GM18505 (cell line): ENCODE results near the gene C22orf39.

Source experiments
- ATAC-seq: cut with Tn5 transposase; IDR thresholded peaks from one replicate; pipeline ENCODE4 v1.9.1; 2021; ENCODE audit not compliant: unreplicated experiment
- POLR2A ChIP-seq: IDR thresholded peaks from 4 replicates; pipeline ENCODE4 v1.6.1; 2011; ENCODE audit warnings: borderline replicate concordance; ENCODE audit not compliant: insufficient read depth, insufficient read length; ENCODE audit errors: extremely low read depth

C22orf39 gene

DNA sequence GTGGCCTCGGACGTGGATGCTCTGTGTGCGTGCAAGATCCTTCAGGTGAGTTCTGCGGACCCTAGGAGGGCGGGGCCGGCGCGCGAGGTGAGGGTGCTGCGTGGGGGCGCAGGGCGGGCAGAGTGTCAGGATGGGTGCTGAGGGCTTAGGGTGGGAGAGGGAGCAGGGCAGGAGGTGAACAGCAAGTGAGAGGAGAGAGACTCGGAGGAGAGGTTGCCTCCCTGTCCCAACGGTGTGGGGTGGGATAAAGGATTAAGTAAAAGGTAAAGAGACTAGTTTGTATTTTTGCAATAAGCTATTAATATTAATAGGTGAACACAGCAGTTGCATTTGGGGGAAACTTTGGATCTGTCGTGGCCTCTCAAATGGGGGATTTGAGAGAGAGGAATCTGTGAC lies 32.7 kb upstream of the C22orf39 start:
- TF ChIP-seq POLR2A = no peak
- peak; percentile 5 for ATAC-seq

DNA sequence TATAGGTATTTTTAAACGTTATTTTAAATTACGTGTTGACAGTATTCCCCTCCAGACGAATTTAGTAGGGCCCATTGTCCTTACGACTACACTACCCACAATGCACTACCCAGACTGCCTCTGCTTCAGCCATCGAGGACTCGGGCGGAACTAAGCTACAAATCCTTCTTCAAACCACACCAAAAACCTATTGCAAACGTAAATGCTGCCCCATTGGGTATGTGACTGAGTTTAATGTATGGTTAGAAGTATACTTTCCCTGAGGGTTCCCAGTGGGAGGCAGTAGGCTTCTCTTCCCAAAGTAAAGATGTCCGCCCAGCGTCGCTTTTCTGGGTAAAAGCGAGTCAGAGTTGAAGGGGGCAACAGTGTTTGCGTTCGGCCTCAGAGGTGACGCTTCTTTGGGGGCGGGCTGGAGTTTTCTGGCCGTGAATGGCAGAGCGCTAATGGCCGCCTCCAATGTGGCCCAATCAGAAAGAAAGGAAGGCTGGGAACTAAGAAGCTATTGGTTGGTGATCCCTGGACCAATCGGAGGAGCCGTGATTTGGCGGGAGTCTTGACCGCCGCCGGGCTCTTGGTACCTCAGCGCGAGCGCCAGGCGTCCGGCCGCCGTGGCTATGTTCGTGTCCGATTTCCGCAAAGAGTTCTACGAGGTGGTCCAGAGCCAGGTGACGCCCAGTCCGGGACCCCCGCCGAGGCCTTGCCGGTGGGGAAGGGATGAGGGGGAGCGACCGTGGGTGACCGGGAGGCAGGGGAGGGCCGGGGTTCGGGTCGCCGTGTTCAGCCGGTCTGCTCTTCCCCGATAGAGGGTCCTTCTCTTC lies 32.1 kb upstream of the C22orf39 start, which contains the start of gene CDC45:
TSS of gene CDC45 (plus strand) at position 566 of the 818 bp plus-strand sequence. CDS start at position 615, 49 bp downstream.
- TF ChIP-seq POLR2A = peak; percentile 57
- ATAC-seq = peak; percentile 77

DNA sequence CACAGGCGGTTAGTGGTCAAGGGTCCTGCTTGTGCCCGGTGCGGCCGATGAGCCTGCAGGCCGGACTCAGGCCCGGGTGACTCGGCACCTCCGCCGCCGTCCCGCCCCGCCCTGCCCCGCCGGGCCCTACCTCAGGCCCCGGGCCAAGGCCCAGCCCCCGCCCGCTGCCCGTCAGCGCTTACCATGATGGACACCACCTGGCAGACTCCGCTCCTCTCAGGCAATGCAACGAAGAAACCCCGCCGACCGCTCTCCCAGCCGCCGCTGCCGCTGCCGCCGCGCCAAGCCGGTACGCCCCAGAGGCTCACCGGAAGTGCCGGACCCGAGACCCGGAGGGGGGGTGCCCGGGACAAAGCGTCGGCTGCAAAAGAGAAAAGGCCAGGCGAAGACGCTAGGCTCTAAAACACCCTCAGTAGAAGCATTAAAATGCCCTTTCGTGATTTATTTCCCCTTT lies 31.4 kb upstream of the C22orf39 start, which contains the start of gene UFD1:
TSS of gene UFD1 (minus strand) at position 293 of the 454 bp plus-strand sequence. CDS start at position 185, 108 bp downstream.
- peak; percentile 52 for ATAC-seq
- TF ChIP-seq POLR2A = peak; percentile 66

DNA sequence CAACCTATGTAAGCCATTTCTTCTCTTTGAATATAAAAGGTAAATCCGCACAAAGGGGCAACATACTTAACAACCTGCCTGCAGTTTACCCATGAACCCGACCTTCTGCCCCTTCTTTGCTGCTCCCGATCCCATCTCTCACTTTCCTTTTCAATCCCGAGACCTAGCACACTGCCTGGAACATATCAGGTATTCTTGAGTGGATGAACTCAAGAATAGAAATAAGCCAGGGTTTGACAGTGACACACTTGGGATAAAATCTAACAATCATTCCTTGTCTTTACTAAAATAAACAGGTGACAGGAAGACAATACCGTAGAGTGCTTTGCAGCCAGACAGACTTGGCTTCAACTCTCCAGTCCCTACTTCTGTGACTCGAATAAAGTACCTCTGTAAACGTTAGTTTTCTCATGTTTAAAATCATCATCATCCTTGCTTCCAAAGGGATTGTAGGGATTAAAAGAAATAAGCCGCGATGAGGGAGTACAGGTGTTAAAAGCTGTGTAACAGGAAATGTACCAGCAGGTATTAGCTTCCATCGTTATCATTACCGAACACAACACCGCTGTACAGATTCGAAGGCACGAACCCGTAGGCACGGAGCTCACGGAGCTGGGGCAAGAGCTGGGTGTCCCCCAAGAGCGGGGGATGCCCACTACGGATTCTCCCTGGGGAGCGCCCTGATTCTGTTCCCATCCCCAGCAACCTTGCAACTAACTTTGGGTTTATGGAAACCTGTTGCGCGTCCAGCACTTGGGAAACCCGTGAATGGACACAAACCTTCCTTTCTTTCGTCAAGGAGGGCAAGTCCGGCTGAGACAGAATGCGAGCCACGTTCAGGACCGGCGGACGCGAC lies 30.8 kb upstream of the C22orf39 start:
- ATAC-seq = no peak
- TF ChIP-seq POLR2A = no peak

GRCh38 chr22:19477321-19478044 lies 30.0 kb upstream of the C22orf39 start:
- TF ChIP-seq POLR2A = no peak
- ATAC-seq = no peak

DNA sequence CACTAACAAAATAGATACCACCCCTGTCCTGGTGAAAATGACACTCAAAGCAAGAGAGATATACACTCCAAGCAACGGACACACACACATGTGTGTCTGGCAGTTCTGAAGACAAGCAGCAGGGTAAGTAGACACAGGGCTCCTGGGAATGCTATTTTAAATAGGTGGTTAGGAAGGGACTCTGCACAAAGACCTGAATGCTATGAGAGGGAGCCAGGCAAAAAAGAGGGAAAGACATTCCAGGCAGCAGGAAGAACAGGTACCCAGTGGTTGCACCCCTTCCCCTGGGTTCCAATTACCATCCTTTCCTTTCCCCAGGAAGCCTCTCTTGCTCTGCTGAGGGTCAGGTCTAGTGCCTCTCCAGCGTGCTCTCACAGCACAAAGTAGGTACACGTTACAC lies 28.5 kb upstream of the C22orf39 start:
- no peak for ATAC-seq
- no peak for TF ChIP-seq POLR2A

DNA sequence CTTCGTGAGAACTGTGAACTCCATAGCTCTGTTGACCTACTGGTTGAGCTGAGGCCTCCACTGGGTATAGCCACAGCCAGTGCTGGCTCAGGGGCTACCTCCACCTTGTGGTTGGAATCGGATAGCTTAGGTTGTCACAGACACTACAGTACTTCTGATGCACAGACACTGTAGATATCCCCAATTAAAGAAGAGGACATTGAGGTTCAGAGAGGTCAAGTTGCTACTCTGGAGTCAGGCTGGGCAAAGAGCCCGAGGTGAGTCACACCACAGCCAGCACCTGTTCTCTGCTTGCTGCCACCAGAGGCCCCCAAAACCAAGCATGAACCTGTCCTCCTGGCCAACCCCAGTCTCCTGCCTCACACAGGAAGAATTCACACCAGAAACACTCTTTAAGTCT lies 26.1 kb upstream of the C22orf39 start:
- ATAC-seq = no peak
- TF ChIP-seq POLR2A = no peak

DNA sequence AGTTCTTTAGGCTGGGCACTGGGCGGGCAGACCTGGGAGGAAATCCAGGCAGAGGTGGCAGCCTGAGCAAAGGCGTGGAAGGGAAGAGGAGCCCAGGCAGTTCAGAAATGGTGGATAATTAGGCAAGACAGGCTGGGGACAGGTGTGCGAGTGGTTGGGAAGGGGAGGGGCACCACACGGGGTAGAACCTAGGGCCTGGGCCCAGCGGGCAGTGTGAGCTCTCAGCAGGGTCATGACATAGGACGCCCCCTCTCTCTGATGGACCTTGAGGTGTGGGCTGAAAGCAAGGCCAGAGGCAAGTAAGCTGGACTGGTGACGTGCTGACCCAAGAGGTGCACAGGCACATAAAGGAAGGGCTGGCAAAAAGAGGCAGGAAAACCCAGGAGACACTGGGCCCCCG lies 24.7 kb upstream of the C22orf39 start:
- TF ChIP-seq POLR2A = no peak
- ATAC-seq = no peak

DNA sequence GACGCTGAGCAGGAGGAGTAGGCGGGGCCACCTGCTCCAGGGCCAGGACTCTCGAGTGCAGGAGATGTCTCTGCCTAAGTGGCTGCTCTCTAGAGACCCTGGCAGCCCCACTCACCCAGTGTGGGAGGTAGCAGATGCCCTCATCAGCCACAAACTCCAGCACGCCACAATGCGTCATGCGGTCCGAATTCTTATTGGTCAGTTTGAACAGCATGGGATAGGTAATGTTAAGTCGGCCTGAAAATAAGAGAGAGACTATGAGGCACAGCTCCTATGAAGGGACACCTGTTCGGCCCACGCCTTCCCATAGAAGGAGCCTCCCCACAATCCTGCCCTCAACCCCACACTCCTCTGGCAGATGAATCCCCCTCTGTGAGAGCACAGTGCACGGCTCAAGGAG lies 24.1 kb upstream of the C22orf39 start:
- no peak for TF ChIP-seq POLR2A
- no peak for ATAC-seq

- TF ChIP-seq POLR2A = no peak
- no peak for ATAC-seq
These were observed 22.5 kb upstream of the C22orf39 start for GRCh38 chr22:19470010-19470409.

GRCh38 chr22:19469421-19469820 lies 21.9 kb upstream of the C22orf39 start:
- no peak for ATAC-seq

DNA sequence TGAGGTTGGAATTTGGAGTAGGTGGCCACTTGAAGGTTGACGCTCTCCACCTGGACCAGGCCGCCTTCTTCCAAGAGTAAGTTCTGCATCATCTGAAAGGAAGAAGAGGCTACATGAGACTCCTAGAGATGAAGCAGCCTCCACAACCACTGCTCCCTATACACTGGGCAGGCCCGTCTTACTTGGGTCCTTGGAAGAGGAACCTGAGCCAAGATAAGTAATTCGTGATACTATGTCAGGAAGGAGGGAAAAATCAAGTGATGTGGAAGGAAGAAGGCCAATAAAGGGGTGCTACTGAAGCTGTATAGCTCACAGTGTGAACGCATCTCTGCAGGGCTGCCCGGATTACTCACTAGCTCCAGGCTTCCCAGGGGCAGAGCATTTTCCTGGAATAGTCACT lies 20.4 kb upstream of the C22orf39 start:
- ATAC-seq = no peak
- no peak for TF ChIP-seq POLR2A

More at GRCh38 chr22:19469421-19469820, 21.9 kb upstream of the C22orf39 start:
- TF ChIP-seq POLR2A = no peak
